Parathyroid adenoma (tissue), 2 donors: ENCODE data around the gene TMEM167A.

Source experiments
- H2AFZ ChIP-seq: fragments of 300-600 bp; sonication (generic); one replicate; pipeline ENCODE4 v1.7.0; 2017; ENCODE audit warnings: antibody characterized with exemption, mild to moderate bottlenecking
- H3K27ac ChIP-seq: fragments of 300-600 bp; sonication (generic); one replicate; pipeline ENCODE4 v1.7.0; 2017
- H3K27me3 ChIP-seq: fragments of 300-600 bp; sonication (generic); one replicate; pipeline ENCODE4 v1.7.0; 2017; ENCODE audit warnings: low read length; ENCODE audit not compliant: control insufficient read depth, insufficient read depth
- H3K36me3 ChIP-seq: fragments of 300-600 bp; sonication (generic); one replicate; pipeline ENCODE4 v1.7.0; 2017; ENCODE audit warnings: low read length; ENCODE audit not compliant: control insufficient read depth, insufficient read depth
- H3K4me1 ChIP-seq: fragments of 300-600 bp; sonication (generic); one replicate; pipeline ENCODE4 v1.7.0; 2017; ENCODE audit warnings: control low read depth
- H3K4me2 ChIP-seq: fragments of 300-600 bp; sonication (generic); one replicate; pipeline ENCODE4 v1.7.0; 2017; ENCODE audit warnings: low read length
- H3K4me3 ChIP-seq: fragments of 300-600 bp; sonication (generic); one replicate; pipeline ENCODE4 v1.7.0; 2017; ENCODE audit warnings: low read depth, low read length
- H3K79me2 ChIP-seq: fragments of 300-600 bp; sonication (generic); one replicate; pipeline ENCODE4 v1.7.0; 2017; ENCODE audit warnings: control low read depth
- H3K9ac ChIP-seq: fragments of 300-600 bp; sonication (generic); one replicate; pipeline ENCODE4 v1.7.0; 2017; ENCODE audit warnings: mild to moderate bottlenecking
- H3K9me3 ChIP-seq: fragments of 300-600 bp; sonication (generic); one replicate; pipeline ENCODE4 v1.7.0; 2017; ENCODE audit warnings: low read length; ENCODE audit not compliant: control insufficient read depth
- CTCF ChIP-seq: fragments of 300-600 bp; sonication (generic); IDR thresholded peaks from one replicate; pipeline ENCODE4 v1.7.0; 2017; ENCODE audit warnings: antibody characterized with exemption, mild to moderate bottlenecking
- donor health status: primary hyperparathyroidism.

TMEM167A gene

GRCh38 chr5:83029912-83030311 lies 47.3 kb downstream of the TMEM167A start:
- Histone ChIP-seq H3K9ac (no peak overlapping the region), H3K4me3 (no peak overlapping the region)
- no peak for TF ChIP-seq CTCF

GRCh38 chr5:83026930-83027687 lies 50.1 kb downstream of the TMEM167A start:
- H2AFZ ChIP-seq, result no peak overlapping the region
- no peaks in the 10 kb centered on the region for H3K27me3 ChIP-seq
- H3K27ac ChIP-seq, result no peak overlapping the region
- no peak for TF ChIP-seq CTCF
- H3K4me1 ChIP-seq, result no peaks in the 10 kb centered on the region
- H3K79me2 ChIP-seq, result no peaks in the 10 kb centered on the region
- no peak overlapping the region for H3K4me2 ChIP-seq
- no peaks in the 10 kb centered on the region for H3K36me3 ChIP-seq
- no peak overlapping the region for H3K9ac ChIP-seq
- no peak overlapping the region for H3K4me3 ChIP-seq
- no peaks in the 10 kb centered on the region for H3K9me3 ChIP-seq

More at GRCh38 chr5:83029912-83030311, 47.3 kb downstream of the TMEM167A start:
- Histone ChIP-seq H3K27me3 (no peaks in the 10 kb centered on the region), H3K27ac (no peak overlapping the region), H3K4me2 (no peak overlapping the region), H3K79me2 (no peaks in the 10 kb centered on the region), H3K4me1 (no peaks in the 10 kb centered on the region), H2AFZ (no peak overlapping the region), H3K9me3 (no peaks in the 10 kb centered on the region), H3K36me3 (no peaks in the 10 kb centered on the region)

GRCh38 chr5:83026516-83026915 lies 50.7 kb downstream of the TMEM167A start:
- no peaks in the 10 kb centered on the region for H3K79me2 ChIP-seq
- no peak overlapping the region for H2AFZ ChIP-seq
- H3K36me3 ChIP-seq, result no peaks in the 10 kb centered on the region
- TF ChIP-seq CTCF, result no peak
- H3K4me1 ChIP-seq, result no peaks in the 10 kb centered on the region
- H3K27me3 ChIP-seq, result no peaks in the 10 kb centered on the region
- H3K9ac ChIP-seq, result no peak overlapping the region
- no peaks in the 10 kb centered on the region for H3K9me3 ChIP-seq
- no peak overlapping the region for H3K27ac ChIP-seq
- H3K4me2 ChIP-seq, result no peak overlapping the region
- H3K4me3 ChIP-seq, result no peak overlapping the region

- Histone ChIP-seq H3K4me3 (no peak overlapping the region), H3K4me2 (no peak overlapping the region), H3K27me3 (no peaks in the 10 kb centered on the region), H3K79me2 (no peaks in the 10 kb centered on the region), H3K27ac (no peak overlapping the region), H3K9me3 (no peaks in the 10 kb centered on the region), H2AFZ (no peak overlapping the region), H3K4me1 (no peaks in the 10 kb centered on the region), H3K9ac (no peak overlapping the region), H3K36me3 (no peaks in the 10 kb centered on the region)
- no peak for TF ChIP-seq CTCF
Measured at GRCh38 chr5:83025690-83026478, 51.3 kb downstream of the TMEM167A start.
